HepG2 (cell line): ENCODE data around the gene ADAMTS2. TPM values are rescaled to one million over a fixed set of nuclear protein-coding genes. Genes with fewer than 3 reads are reported as not detected.

ENCODE experiments used
- ATAC-seq: fragments of 200-7000 bp; cut with Tn5 transposase; 3 replicates; pipeline ENCODE4 v1.9.1; 2020; ENCODE audit warnings: mild to moderate bottlenecking, moderate library complexity
- BruUV-seq: library from RNA; stranded (reverse); fragments of 400-500 nt; replicated peaks from 2 replicates; lab custom pipeline; 2021; lab: Mats Ljungman, UMichigan
- CTCF ChIA-PET: fragments of 300-600 bp; formaldehyde crosslinking; extraction: SDS; loops from one replicate; lab custom pipeline; 2021; ENCODE audit warnings: low total read pairs, inconsistent platforms, low intra/inter-chr PET ratio; lab: Yijun Ruan, JAX
- POLR2A ChIA-PET: fragments of 350-600 bp; sonication (Branson Sonifier 250); formaldehyde crosslinking; loops from one replicate; lab custom pipeline; 2020; ENCODE audit warnings: antibody characterized with exemption, inconsistent platforms; lab: Yijun Ruan, JAX
- DNase-seq: peaks from one replicate; pipeline ENCODE4 v3.0.0-alpha.2; 2015; ENCODE audit warnings: low spot score
- FAIRE-seq: peaks from 3 replicates; lab custom pipeline; 2011; peaks lifted over from hg19 to GRCh38; lab: Jason Lieb, UNC
- H2AFZ ChIP-seq: one replicate; pipeline ENCODE4 v1.6.1; 2011; ENCODE audit warnings: low read length, inconsistent platforms
- H3K27ac ChIP-seq: fragments of 300-600 bp; 3 replicates; pipeline ENCODE4 v1.8.0; 2011; ENCODE audit warnings: mixed run types, mild to moderate bottlenecking, mixed read lengths, low read length, inconsistent platforms; ENCODE audit not compliant: insufficient read depth; ENCODE audit errors: extremely low read length
- H3K27me3 ChIP-seq, 2 experiments: fragments of 200-600 bp in 1 of 2; 2 replicates in 1 of 2; 3 replicates in 1 of 2; pipeline versions ENCODE4 v1.6.0 to v1.8.0; 2011; ENCODE audit warnings: low read length in 2 of 2, mild to moderate bottlenecking in 2 of 2, moderate library complexity in 2 of 2, inconsistent platforms in 1 of 2; ENCODE audit not compliant: insufficient read depth in 2 of 2, control insufficient read depth in 1 of 2
- H3K36me3 ChIP-seq, 2 experiments: fragments of 200-600 bp in 1 of 2; replicated peaks in 1 of 2; 2 replicates in 1 of 2; 3 replicates in 1 of 2; pipeline versions ENCODE4 v1.5.1 to v1.8.0; 2011; ENCODE audit warnings: low read length in 2 of 2, inconsistent platforms in 1 of 2; ENCODE audit not compliant: insufficient read depth in 2 of 2, control insufficient read depth in 1 of 2
- H3K4me1 ChIP-seq: 2 replicates; pipeline ENCODE4 v1.5.1; 2012; ENCODE audit warnings: low read length, inconsistent platforms; ENCODE audit not compliant: insufficient read depth
- H3K4me2 ChIP-seq: 2 replicates; pipeline ENCODE4 v1.6.0; 2011; ENCODE audit warnings: low read depth, low read length, inconsistent platforms
- H3K4me3 ChIP-seq, 3 experiments: fragments of 200-600 bp in 1 of 3; sonication (generic), shearing (Covaris generic) in 1 of 3; replicated peaks in 1 of 3; 2 replicates each; pipeline ENCODE4 v1.5.1; 2011 to 2016; ENCODE audit warnings: low read length in 3 of 3, inconsistent platforms in 2 of 3, low read depth in 2 of 3, mild to moderate bottlenecking in 2 of 3, control low read depth in 1 of 3, mixed read lengths in 1 of 3; ENCODE audit not compliant: insufficient read depth in 1 of 3
- H3K79me2 ChIP-seq: one replicate; pipeline ENCODE4 v1.6.1; 2011; ENCODE audit warnings: low read length, inconsistent platforms; ENCODE audit not compliant: insufficient read depth
- H3K9ac ChIP-seq: 2 replicates; pipeline ENCODE4 v1.6.0; 2011; ENCODE audit warnings: mild to moderate bottlenecking, low read depth, low read length, inconsistent platforms; ENCODE audit not compliant: insufficient read depth
- H3K9me3 ChIP-seq: 2 replicates; pipeline ENCODE4 v1.5.1; 2012; ENCODE audit warnings: mild to moderate bottlenecking, low read length
- H4K20me1 ChIP-seq: 2 replicates; pipeline ENCODE4 v1.6.0; 2011; ENCODE audit warnings: inconsistent platforms, mild to moderate bottlenecking, low read length, moderate library complexity; ENCODE audit not compliant: insufficient read depth
- CSRNP1 ChIP-seq: sonication (generic); formaldehyde crosslinking; IDR thresholded peaks from 2 replicates; pipeline ENCODE4 v1.8.1; 2023; ENCODE audit warnings: mild to moderate bottlenecking, missing genetic modification reagents
- E2F2 ChIP-seq: sonication (generic); formaldehyde crosslinking; IDR thresholded peaks from 2 replicates; pipeline ENCODE4 v1.4.0; 2020; ENCODE audit warnings: missing genetic modification reagents, borderline replicate concordance
- GRHL1 ChIP-seq: sonication (generic); formaldehyde crosslinking; conservative IDR thresholded peaks from 2 replicates; pipeline ENCODE4 v1.8.0; 2022; ENCODE audit warnings: missing genetic modification reagents
- HES4 ChIP-seq: sonication (generic); formaldehyde crosslinking; IDR thresholded peaks from 2 replicates; pipeline ENCODE4 v1.9.0; 2021; ENCODE audit warnings: mild to moderate bottlenecking, missing genetic modification reagents, borderline replicate concordance
- HNRNPK ChIP-seq: fragments of 200-400 bp; formaldehyde crosslinking; IDR thresholded peaks from 2 replicates; pipeline ENCODE4 v1.6.1; 2018; ENCODE audit warnings: low read length, low read depth, moderate library complexity, mild to moderate bottlenecking; ENCODE audit not compliant: poor library complexity, severe bottlenecking
- NFKB2 ChIP-seq: sonication (generic); formaldehyde crosslinking; IDR thresholded peaks from 2 replicates; pipeline ENCODE4 v1.4.0; 2020; ENCODE audit warnings: missing genetic modification reagents, borderline replicate concordance
- PAF1 ChIP-seq: IDR thresholded peaks from 2 replicates; pipeline ENCODE4 v1.6.1; 2016; ENCODE audit warnings: missing genetic modification reagents, missing compliant biosample characterization
- TCF12 ChIP-seq, 2 experiments: fragments of 450-650 bp in 1 of 2; sonication (generic) in 1 of 2; formaldehyde crosslinking in 1 of 2; IDR thresholded peaks; 2 replicates each; pipeline versions ENCODE4 v1.6.1 to v1.8.0; 2017 to 2022; ENCODE audit warnings: antibody characterized with exemption in 1 of 2, mild to moderate bottlenecking in 1 of 2, missing genetic modification reagents in 1 of 2, moderate library complexity in 1 of 2
- ZC3H13 ChIP-seq: sonication (generic); formaldehyde crosslinking; IDR thresholded peaks from 2 replicates; pipeline ENCODE4 v1.8.1; 2023; ENCODE audit warnings: mild to moderate bottlenecking, missing genetic modification reagents, moderate library complexity
- ZKSCAN8 ChIP-seq: IDR thresholded peaks from 2 replicates; pipeline ENCODE4 v1.6.1; 2016; ENCODE audit warnings: borderline replicate concordance, missing genetic modification reagents, missing compliant biosample characterization
- ZNF790 ChIP-seq: sonication (generic); formaldehyde crosslinking; IDR thresholded peaks from 2 replicates; pipeline ENCODE4 v1.8.0; 2022; ENCODE audit warnings: missing genetic modification reagents, mild to moderate bottlenecking, borderline replicate concordance
- ZNF850 ChIP-seq: sonication (generic); formaldehyde crosslinking; conservative IDR thresholded peaks from 2 replicates; pipeline ENCODE4 v1.9.0; 2021; ENCODE audit warnings: mild to moderate bottlenecking, missing genetic modification reagents
- ZSCAN30 ChIP-seq: sonication (generic); formaldehyde crosslinking; IDR thresholded peaks from 2 replicates; pipeline ENCODE4 v1.5.0; 2020; ENCODE audit warnings: mild to moderate bottlenecking, missing genetic modification reagents
- WGBS: methylation state at CpG from one replicate; pipeline ENCODE4 v1.1.6; 2017; ENCODE audit warnings: low lambda C conversion rate; 5-methylcytosine and 5-hydroxymethylcytosine counted together
- in situ Hi-C: cut with HindIII; loops from 2 replicates; pipeline ENCODE4 v1.10.0; 2017; ENCODE audit warnings: low pct_unique_long_range_greater_than_20kb; ENCODE audit not compliant: extremely low pct_ligation_motif_present
- intact Hi-C: fragments of 100-400 bp; cut with micrococcal nuclease; formaldehyde crosslinking; loops from one replicate; pipeline ENCODE4 v1.10.0; 2022; ENCODE audit not compliant: unreplicated experiment
- polyA plus RNA-seq, 8 experiments: library from polyadenylated mRNA; depleted of rRNA in 3 of 8; stranded (reverse) in 7 of 8; unstranded in 1 of 8; fragments of >200 nt; fragmentation: Illumina TruSeq in 4 of 8; extraction: Trizol in 4 of 8; gene quantifications; 2 replicates each; pipeline versions ENCODE4 v1.2.1 to v1.2.3, GENCODE V29; 2011 to 2016; ENCODE audit warnings: low read depth in 4 of 8, missing spikeins in 1 of 8, mixed read lengths in 1 of 8; ENCODE audit not compliant: insufficient read depth in 1 of 8
- total RNA-seq, 5 experiments: library from RNA; depleted of rRNA; stranded (reverse); fragments of >200 nt; fragmentation: Illumina TruSeq; extraction: Trizol; gene quantifications; 2 replicates each; pipeline ENCODE4 v1.2.3, GENCODE V29; 2016; ENCODE audit warnings: low read depth in 1 of 5

Gene ADAMTS2
- total and polyA plus RNA-seq, 2 of the 13 experiments (the other 11 are each of a cell fraction or from before 2014, with no cell fraction given): 0.24 to 3.5 TPM

- no peak for ATAC-seq
- FAIRE-seq: no peak
- no peak for TF ChIP-seq ZC3H13 (CRISPR knock-in tag)
- no peak for TF ChIP-seq ZKSCAN8 (CRISPR knock-in tag)
- TF ChIP-seq HES4: no peak
- no peak for TF ChIP-seq NFKB2
- no peak for TF ChIP-seq ZSCAN30
- no peak for TF ChIP-seq HNRNPK
- no peak for TF ChIP-seq GRHL1 (CRISPR knock-in tag)
- no peak for TF ChIP-seq ZNF790 (CRISPR knock-in tag)
- no peak for TF ChIP-seq ZNF850 (CRISPR knock-in tag)
- no peak for TF ChIP-seq TCF12 (IDR thresholded peaks at IDR 0.05)
- no peak for TF ChIP-seq TCF12 (CRISPR knock-in tag; IDR thresholded peaks at IDR 0.05)
- TF ChIP-seq PAF1: no peak
- no peak for TF ChIP-seq CSRNP1
- no peak for TF ChIP-seq E2F2 (CRISPR knock-in tag)
- no peaks in the 10 kb centered on the region for H3K79me2 ChIP-seq
- CTCF ChIA-PET: no interaction called here
- no peak overlapping the region for H3K9ac ChIP-seq
- BruUV-seq: no TSS peak
- H3K4me2 ChIP-seq: no peak overlapping the region
- H3K4me3 ChIP-seq: no peak overlapping the region
- H3K9me3 ChIP-seq: peaks cover 3% of the 10 kb centered on the region; the same call in 1 of the 2 replicates
- intact Hi-C loops (no loop called here), in situ Hi-C loops (no loop called here)
- H3K27me3 ChIP-seq: 0 out of 5 replicates have a peak, but pooled peaks cover 0 to 1% of the 10 kb centered on the region in 2 experiments
- no peaks in the 10 kb centered on the region for H4K20me1 ChIP-seq
- 28% methylated on average over 3 of the region's 10 CpGs for WGBS
- no peak for DNase-seq
- no peak overlapping the region for H3K27ac ChIP-seq
- no peaks in the 10 kb centered on the region for H3K4me1 ChIP-seq
- H3K36me3 ChIP-seq: no peaks in the 10 kb centered on the region
- POLR2A ChIA-PET: no interaction called here
- H2AFZ ChIP-seq: no peak overlapping the region
These were observed 35.4 kb downstream of the ADAMTS2 start for GRCh38 chr5:179309751-179310320.
